GM06990 (cell line): ENCODE data around the gene HNMT.

Source experiments
- DNase-seq: peaks from one replicate; pipeline ENCODE4 v3.0.0-alpha.2; 2011; ENCODE audit not compliant: insufficient read length; ENCODE audit errors: extremely low read depth
- H3K27me3 ChIP-seq: replicated peaks from 2 replicates; pipeline ENCODE4 v1.6.0; 2011; ENCODE audit warnings: low read length; ENCODE audit not compliant: control insufficient read depth, insufficient read depth
- H3K36me3 ChIP-seq: 2 replicates; pipeline ENCODE4 v1.5.1; 2011; ENCODE audit warnings: low read length; ENCODE audit not compliant: control insufficient read depth, insufficient read depth
- H3K4me3 ChIP-seq: replicated peaks from 2 replicates; pipeline ENCODE4 v1.5.1; 2011; ENCODE audit warnings: low read depth, mild to moderate bottlenecking, control low read depth, low read length
- CTCF ChIP-seq: IDR thresholded peaks from 2 replicates; pipeline ENCODE4 v1.5.1; 2011; ENCODE audit warnings: low read length, control low read depth, mild to moderate bottlenecking, inconsistent platforms; ENCODE audit not compliant: insufficient read depth, poor library complexity, severe bottlenecking

Gene HNMT

GRCh38 chr2:138000009-138000408 is 35.7 kb downstream of the HNMT start:
- Histone ChIP-seq H3K4me3 (no peak overlapping the region), H3K36me3 (no peaks in the 10 kb centered on the region), H3K27me3 (no peaks in the 10 kb centered on the region)
- TF ChIP-seq CTCF, result no peak
- no peak for DNase-seq

DNA sequence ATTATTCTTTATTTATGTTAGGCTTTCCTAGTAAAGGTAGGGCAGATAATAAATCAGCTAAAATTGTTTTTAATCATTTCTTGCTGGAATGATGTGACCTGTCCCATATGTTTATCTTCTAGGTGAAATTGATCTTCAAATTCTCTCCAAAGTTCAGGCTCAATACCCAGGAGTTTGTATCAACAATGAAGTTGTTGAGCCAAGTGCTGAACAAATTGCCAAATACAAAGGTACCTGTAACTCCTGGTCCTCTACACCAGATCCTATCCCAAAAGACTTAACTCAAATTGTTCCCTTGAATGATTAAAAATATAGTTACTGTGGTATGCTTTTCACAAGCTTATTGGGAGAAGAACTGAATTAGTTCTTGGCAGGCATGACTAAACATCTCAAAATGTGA is 36.5 kb downstream of the HNMT start:
- no peak for DNase-seq
- H3K27me3 ChIP-seq, result no peaks in the 10 kb centered on the region
- no peak overlapping the region for H3K4me3 ChIP-seq
- TF ChIP-seq CTCF, result no peak
- no peaks in the 10 kb centered on the region for H3K36me3 ChIP-seq

- DNase-seq, result no peak
- no peaks in the 10 kb centered on the region for H3K27me3 ChIP-seq
- H3K4me3 ChIP-seq, result no peak overlapping the region
- no peaks in the 10 kb centered on the region for H3K36me3 ChIP-seq
- no peak for TF ChIP-seq CTCF
Measured at GRCh38 chr2:138003411-138003810, 39.1 kb downstream of the HNMT start.

- TF ChIP-seq CTCF, result no peak
- Histone ChIP-seq H3K27me3 (no peaks in the 10 kb centered on the region), H3K36me3 (no peaks in the 10 kb centered on the region), H3K4me3 (no peak overlapping the region)
- no peak for DNase-seq
Measured at GRCh38 chr2:138007431-138007830, 43.2 kb downstream of the HNMT start.

DNA sequence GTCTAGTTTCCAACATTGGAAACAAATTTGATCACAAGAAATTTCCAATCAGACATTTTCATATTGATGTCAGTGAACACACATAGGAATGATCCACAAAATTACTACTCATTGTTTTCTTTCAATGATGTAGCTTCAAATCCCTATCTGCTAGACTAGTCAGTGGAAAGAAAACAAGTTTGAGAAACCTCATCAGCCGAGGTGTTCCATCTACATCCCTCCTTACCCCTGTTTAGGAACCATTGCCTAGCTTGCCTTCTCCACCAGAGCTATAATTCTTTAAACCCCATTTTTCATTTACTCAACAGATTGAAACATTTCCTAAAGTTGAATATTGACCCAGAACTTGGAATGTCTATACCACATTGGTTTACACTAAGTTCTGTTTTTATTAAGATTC is 45.3 kb downstream of the HNMT start:
- TF ChIP-seq CTCF, result no peak
- DNase-seq, result no peak
- H3K4me3 ChIP-seq, result no peak overlapping the region
- H3K36me3 ChIP-seq, result no peaks in the 10 kb centered on the region
- no peaks in the 10 kb centered on the region for H3K27me3 ChIP-seq

DNA sequence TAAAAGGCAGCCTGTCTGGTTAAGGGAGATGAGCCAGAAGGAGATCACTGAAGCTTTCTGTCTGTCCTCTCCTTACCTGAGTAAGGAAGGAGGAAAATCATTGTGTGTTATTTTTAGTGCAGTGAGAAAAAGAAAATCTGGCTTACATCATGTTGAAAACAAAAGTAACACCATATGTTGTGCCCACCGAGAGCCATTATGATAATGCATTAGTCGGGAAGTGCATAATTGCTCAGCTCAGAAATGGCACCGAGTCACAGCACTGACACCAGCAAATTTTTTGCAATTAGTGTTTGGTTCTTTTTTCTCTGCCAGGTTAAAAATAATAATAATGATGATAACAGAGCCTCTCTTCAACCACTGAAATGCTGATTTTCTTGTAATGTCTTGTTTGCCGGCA is 46.6 kb downstream of the HNMT start:
- no peak for TF ChIP-seq CTCF
- no peaks in the 10 kb centered on the region for H3K27me3 ChIP-seq
- no peaks in the 10 kb centered on the region for H3K36me3 ChIP-seq
- H3K4me3 ChIP-seq, result no peak overlapping the region
- DNase-seq, result no peak
